Measurements from ENCODE around the gene CCDC178. TPM values are rescaled to one million over a fixed set of nuclear protein-coding genes. Genes with fewer than 3 reads are reported as not detected.

The CCDC178 gene
- total RNA-seq, 1 experiment from 2014 or later, result not detected

DNA sequence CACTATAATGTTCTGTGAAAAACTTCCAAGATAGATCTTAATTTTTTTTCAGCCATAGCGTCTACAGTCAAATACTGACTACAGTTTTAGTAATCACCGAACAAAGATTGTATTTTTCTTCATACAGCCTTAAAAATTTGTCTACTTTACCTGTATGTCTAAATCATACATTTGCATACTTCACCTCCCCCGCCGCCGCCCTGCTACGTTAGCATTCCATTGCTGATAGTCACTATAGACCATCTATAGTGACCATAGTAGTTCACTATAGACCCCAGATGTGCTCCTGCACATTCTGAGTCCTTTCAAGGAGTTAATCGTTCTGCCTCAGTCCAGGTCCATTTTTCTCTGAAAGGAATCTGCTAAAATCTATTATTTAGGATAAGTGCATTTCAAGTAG lies 325.0 kb downstream of the CCDC178 start:
- H3K4me3 ChIP-seq (replicated peaks in 1 of 2; ENCODE audit: low read depth in 1 of 2, low read length in 2 of 2), result no peak overlapping the region
- H3K9ac ChIP-seq (ENCODE audit: low read length), result no peak overlapping the region
- no peak for TF ChIP-seq SRF (IDR thresholded peaks at IDR 0.05; ENCODE audit: low read depth)
- no peak for TF ChIP-seq TCF7L2 (IDR thresholded peaks at IDR 0.05; ENCODE audit: borderline replicate concordance, extremely low read depth, insufficient read depth, insufficient read length)
- TF ChIP-seq, protein P1, sequence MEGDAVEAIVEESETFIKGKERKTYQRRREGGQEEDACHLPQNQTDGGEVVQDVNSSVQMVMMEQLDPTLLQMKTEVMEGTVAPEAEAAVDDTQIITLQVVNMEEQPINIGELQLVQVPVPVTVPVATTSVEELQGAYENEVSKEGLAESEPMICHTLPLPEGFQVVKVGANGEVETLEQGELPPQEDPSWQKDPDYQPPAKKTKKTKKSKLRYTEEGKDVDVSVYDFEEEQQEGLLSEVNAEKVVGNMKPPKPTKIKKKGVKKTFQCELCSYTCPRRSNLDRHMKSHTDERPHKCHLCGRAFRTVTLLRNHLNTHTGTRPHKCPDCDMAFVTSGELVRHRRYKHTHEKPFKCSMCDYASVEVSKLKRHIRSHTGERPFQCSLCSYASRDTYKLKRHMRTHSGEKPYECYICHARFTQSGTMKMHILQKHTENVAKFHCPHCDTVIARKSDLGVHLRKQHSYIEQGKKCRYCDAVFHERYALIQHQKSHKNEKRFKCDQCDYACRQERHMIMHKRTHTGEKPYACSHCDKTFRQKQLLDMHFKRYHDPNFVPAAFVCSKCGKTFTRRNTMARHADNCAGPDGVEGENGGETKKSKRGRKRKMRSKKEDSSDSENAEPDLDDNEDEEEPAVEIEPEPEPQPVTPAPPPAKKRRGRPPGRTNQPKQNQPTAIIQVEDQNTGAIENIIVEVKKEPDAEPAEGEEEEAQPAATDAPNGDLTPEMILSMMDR (IDR thresholded peaks at IDR 0.05 in 2 of 3, conservative IDR thresholded peaks at IDR 0.05 in 1 of 3; ENCODE audit: borderline replicate concordance in 1 of 3, insufficient read depth in 1 of 3, low read depth in 2 of 3, low read length in 2 of 3), result no peak
- no peak for TF ChIP-seq CBX3 (IDR thresholded peaks at IDR 0.05; ENCODE audit: low read depth)
- TF ChIP-seq ZFX (IDR thresholded peaks at IDR 0.05), result no peak
- no peak overlapping the region for H3K4me2 ChIP-seq (ENCODE audit: low read length)
- CTCF ChIA-PET, result no interaction called here
- no peaks in the 10 kb centered on the region for H3K27me3 ChIP-seq (ENCODE audit: insufficient read depth, low read length)
- H3K9me2 ChIP-seq (ENCODE audit: insufficient read depth), result no peaks in the 10 kb centered on the region
- intact Hi-C loops (cut with micrococcal nuclease), result no loop called here
- H4K20me1 ChIP-seq (ENCODE audit: insufficient read depth), result no peaks in the 10 kb centered on the region
- peaks cover 9 to 16% of the 10 kb centered on the region in 2 experiments; a peak in 3 of 4 replicates for H3K9me3 ChIP-seq (ENCODE audit: control insufficient read depth in 1 of 2, insufficient read depth in 1 of 2, low read depth in 1 of 2, low read length in 2 of 2)
- H3K4me1 ChIP-seq (ENCODE audit: control insufficient read depth in 1 of 2, insufficient read depth in 2 of 2, low read length in 2 of 2), result no peaks in the 10 kb centered on the region
- H3K79me2 ChIP-seq (ENCODE audit: insufficient read depth, low read length), result no peaks in the 10 kb centered on the region
- DNase-seq (ENCODE audit: low read depth, low spot score) (no peak), ATAC-seq (no peak)
- RAD21 ChIA-PET (ENCODE audit: low non-redundant PET in 1 of 2, low total read pairs in 2 of 2, uncharacterized antibody in 2 of 2, unreplicated experiment in 2 of 2), result no interaction called here
- no peak overlapping the region for H2AFZ ChIP-seq (ENCODE audit: low read depth, low read length, poor library complexity, severe bottlenecking)
- H3K36me3 ChIP-seq (ENCODE audit: control insufficient read depth in 1 of 2, insufficient read depth in 2 of 2, low read length in 2 of 2), result no peaks in the 10 kb centered on the region
- POLR2A ChIA-PET, result no interaction called here
- BruUV-seq (replicated peaks), result no TSS peak
- H3K27ac ChIP-seq (ENCODE audit: low read depth, low read length), result no peak overlapping the region

DNA sequence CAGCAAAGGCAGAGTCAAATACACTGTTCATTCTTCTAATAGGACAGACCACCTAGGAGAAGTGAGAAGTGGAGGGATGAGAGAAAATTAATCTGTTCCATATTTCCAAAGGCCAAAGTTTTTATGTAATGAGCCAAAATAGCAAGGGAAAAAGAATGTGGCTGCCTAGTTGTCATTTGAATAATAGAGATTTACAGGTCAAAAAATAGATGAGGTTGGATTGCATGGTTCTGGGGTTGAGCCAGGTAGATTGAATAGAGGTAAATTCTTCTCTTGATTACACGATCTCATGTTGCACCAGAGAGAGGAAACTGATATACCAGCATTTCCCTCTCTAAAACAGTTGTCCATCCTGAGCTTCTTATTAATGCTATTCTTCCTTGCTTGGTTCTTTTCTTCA lies 325.8 kb downstream of the CCDC178 start:
- intact Hi-C loops (cut with micrococcal nuclease), result no loop called here
- no TSS peak for BruUV-seq (replicated peaks)
- CTCF ChIA-PET, result no interaction called here
- TF ChIP-seq REST (IDR thresholded peaks at IDR 0.05; ENCODE audit: low read depth) (no peak), SIN3A (IDR thresholded peaks at IDR 0.05; ENCODE audit: low read depth) (no peak), SP1 (IDR thresholded peaks at IDR 0.05; ENCODE audit: low read depth) (no peak), POLR2A (IDR thresholded peaks at IDR 0.05; ENCODE audit: borderline replicate concordance, extremely low read depth, insufficient read depth, insufficient read length) (no peak), YY1 (IDR thresholded peaks at IDR 0.05; ENCODE audit: extremely low read depth, insufficient replicate concordance, low read depth, low read length) (no peak), ZNF274 (IDR thresholded peaks at IDR 0.05; ENCODE audit: low read depth, low read length) (no peak), SRF (IDR thresholded peaks at IDR 0.05; ENCODE audit: low read depth) (no peak), ZBTB33 (IDR thresholded peaks at IDR 0.05; ENCODE audit: extremely low read depth, insufficient replicate concordance, low read length) (no peak)
- TF ChIP-seq, protein P2, sequence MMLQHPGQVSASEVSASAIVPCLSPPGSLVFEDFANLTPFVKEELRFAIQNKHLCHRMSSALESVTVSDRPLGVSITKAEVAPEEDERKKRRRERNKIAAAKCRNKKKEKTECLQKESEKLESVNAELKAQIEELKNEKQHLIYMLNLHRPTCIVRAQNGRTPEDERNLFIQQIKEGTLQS (IDR thresholded peaks at IDR 0.05), result no peak

More for the DNA sequence above, 325.8 kb downstream of the CCDC178 start:
- POLR2A ChIA-PET, result no interaction called here
- Histone ChIP-seq H3K79me2 (ENCODE audit: insufficient read depth, low read length) (no peaks in the 10 kb centered on the region), H3K9ac (ENCODE audit: low read length) (no peak overlapping the region), H3K27ac (ENCODE audit: low read depth, low read length) (no peak overlapping the region), H3K4me3 (replicated peaks in 1 of 2; ENCODE audit: low read depth in 1 of 2, low read length in 2 of 2) (no peak overlapping the region), H3K27me3 (ENCODE audit: insufficient read depth, low read length) (no peaks in the 10 kb centered on the region), H3K4me1 (ENCODE audit: control insufficient read depth in 1 of 2, insufficient read depth in 2 of 2, low read length in 2 of 2) (no peaks in the 10 kb centered on the region), H2AFZ (ENCODE audit: low read depth, low read length, poor library complexity, severe bottlenecking) (no peak overlapping the region), H4K20me1 (ENCODE audit: insufficient read depth) (no peaks in the 10 kb centered on the region), H3K9me2 (ENCODE audit: insufficient read depth) (no peaks in the 10 kb centered on the region), H3K4me2 (ENCODE audit: low read length) (no peak overlapping the region), H3K36me3 (ENCODE audit: control insufficient read depth in 1 of 2, insufficient read depth in 2 of 2, low read length in 2 of 2) (no peaks in the 10 kb centered on the region), H3K9me3 (ENCODE audit: control insufficient read depth in 1 of 2, insufficient read depth in 1 of 2, low read depth in 1 of 2, low read length in 2 of 2) (peaks cover 9 to 16% of the 10 kb centered on the region in 2 experiments; a peak in 3 of 4 replicates)
- RAD21 ChIA-PET (ENCODE audit: low non-redundant PET in 1 of 2, low total read pairs in 2 of 2, uncharacterized antibody in 2 of 2, unreplicated experiment in 2 of 2), result no interaction called here
- no peak for ATAC-seq
- no peak for DNase-seq (ENCODE audit: low read depth, low spot score)

All from HCT116 (cell line).